Inflammatory macrophage (primary cell): ENCODE measurements around the gene ARHGAP44.
A peak's percentile ranks its signal among the peaks of the same experiment; 100 is the strongest.

Experiments
- DNase-seq, 2 donors: peaks; one replicate each; pipeline ENCODE4 v3.0.0-alpha.2; 2020 to 2022

ARHGAP44 gene

GRCh38 chr17:13030459-13031300 is 241.4 kb downstream of the ARHGAP44 start:
- DNase-seq = peak; percentile 44 to 57

DNA sequence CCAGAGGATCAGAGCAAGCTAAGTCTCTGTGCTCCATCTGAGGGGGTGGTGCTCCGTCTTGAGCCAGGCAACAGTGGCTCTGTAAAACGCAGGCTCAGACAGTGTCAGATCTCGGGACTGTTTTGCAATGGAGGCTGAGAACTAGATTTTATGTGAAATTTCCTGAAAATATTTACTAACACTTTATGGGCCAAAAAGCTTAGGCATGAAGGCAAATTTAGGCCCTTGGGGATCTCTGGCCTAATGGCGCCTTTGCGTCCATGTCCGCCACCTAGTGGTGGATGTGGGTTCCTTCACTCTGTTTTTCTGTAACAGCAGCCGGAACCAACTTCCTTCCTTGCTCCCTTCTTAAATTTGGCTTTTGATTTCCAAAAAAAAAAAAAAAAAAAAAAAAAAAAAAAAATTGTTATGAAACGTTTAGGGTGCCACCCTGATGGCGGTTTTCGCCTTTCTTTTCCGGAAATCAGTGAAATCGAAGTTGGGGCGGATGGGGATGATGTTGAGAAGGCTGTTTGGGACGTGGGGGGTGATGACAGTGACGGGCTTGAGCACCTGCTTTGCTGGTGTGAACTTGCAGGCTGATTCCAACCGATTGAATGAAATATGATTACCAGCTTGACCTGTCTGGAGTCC is 242.5 kb downstream of the ARHGAP44 start:
- DNase-seq = peak; percentile 69

GRCh38 chr17:13035420-13035819 is 246.1 kb downstream of the ARHGAP44 start:
- no peak for DNase-seq

DNA sequence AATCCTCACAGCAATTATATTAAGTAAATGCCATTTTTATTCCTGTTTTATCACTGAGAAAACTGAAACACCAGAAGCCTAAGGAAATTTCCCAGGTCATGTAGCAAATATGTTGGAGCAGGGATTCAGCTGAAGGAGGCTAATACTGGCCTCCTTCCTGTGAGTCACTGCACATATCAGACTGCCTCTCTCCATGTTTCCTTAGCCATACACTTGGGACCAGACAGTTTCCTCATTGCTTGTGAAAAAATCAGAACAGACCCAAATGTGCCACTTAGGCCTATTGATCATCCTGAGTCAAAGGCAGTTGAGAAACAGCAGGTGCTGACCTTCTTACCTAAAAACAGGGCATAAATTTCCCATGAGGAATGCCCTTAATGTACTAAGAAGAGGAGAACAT is 247.5 kb downstream of the ARHGAP44 start:
- DNase-seq = no peak

- DNase-seq = no peak
Measured at GRCh38 chr17:13038931-13039665, 249.8 kb downstream of the ARHGAP44 start.
